ENCODE data around the gene PRRT1B.

Gene PRRT1B

GRCh38 chr9:131565369-131565768 is 20.0 kb downstream of the PRRT1B start:
- no peak for TF ChIP-seq ZNF274 (IDR thresholded peaks at IDR 0.05; ENCODE audit: low read depth, low read length)
- TF ChIP-seq SUZ12 (IDR thresholded peaks at IDR 0.05; ENCODE audit: extremely low read depth, insufficient read depth, insufficient read length), result no peak
- TF ChIP-seq YY1 (IDR thresholded peaks at IDR 0.05; ENCODE audit: insufficient read depth, insufficient read length), result no peak
- H3K4me3 ChIP-seq (ENCODE audit: insufficient read length, low read depth), result no peak overlapping the region
- H3K9me3 ChIP-seq (ENCODE audit: insufficient read depth, low read length), result peaks cover 10% of the 10 kb centered on the region; the same call in 1 of the 2 replicates
- H3K36me3 ChIP-seq (ENCODE audit: insufficient read depth, insufficient read length, low read length), result no peaks in the 10 kb centered on the region
- H3K9ac ChIP-seq (ENCODE audit: insufficient read length, low read depth), result no peak overlapping the region
- no peak for DNase-seq (ENCODE audit: low read depth, low spot score)
- H3K4me1 ChIP-seq (ENCODE audit: insufficient read depth, insufficient read length), result no peaks in the 10 kb centered on the region
- H3K27me3 ChIP-seq (ENCODE audit: insufficient read depth, insufficient read length), result no peaks in the 10 kb centered on the region

DNA sequence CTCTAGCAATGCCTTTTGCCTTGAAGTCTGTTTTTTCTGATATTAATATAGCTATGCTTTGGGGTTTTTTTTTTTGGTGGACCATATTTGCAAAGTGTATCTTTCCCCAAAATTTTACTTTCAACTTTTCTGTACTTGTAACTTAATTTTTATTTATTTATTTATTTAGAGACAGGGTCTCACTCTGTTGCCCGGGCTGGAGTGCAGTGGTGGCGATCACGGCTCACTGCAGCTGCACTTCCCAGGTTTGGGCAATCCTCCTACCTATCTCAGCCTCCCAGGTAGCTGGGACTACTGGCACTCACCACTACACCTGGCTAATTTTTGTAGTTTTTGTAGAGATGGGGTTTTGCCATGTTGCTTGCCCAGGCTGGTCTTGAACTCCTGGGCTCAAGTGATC is 20.8 kb downstream of the PRRT1B start:
- peaks cover 10% of the 10 kb centered on the region; the same call in 1 of the 2 replicates for H3K9me3 ChIP-seq (ENCODE audit: insufficient read depth, low read length)
- TF ChIP-seq ZNF274 (IDR thresholded peaks at IDR 0.05; ENCODE audit: low read depth, low read length), result no peak
- TF ChIP-seq SUZ12 (IDR thresholded peaks at IDR 0.05; ENCODE audit: extremely low read depth, insufficient read depth, insufficient read length), result no peak
- TF ChIP-seq YY1 (IDR thresholded peaks at IDR 0.05; ENCODE audit: insufficient read depth, insufficient read length), result no peak
- no peaks in the 10 kb centered on the region for H3K36me3 ChIP-seq (ENCODE audit: insufficient read depth, insufficient read length, low read length)
- DNase-seq (ENCODE audit: low read depth, low spot score), result no peak
- H3K9ac ChIP-seq (ENCODE audit: insufficient read length, low read depth), result no peak overlapping the region
- no peak overlapping the region for H3K4me3 ChIP-seq (ENCODE audit: insufficient read length, low read depth)
- H3K4me1 ChIP-seq (ENCODE audit: insufficient read depth, insufficient read length), result no peaks in the 10 kb centered on the region
- no peaks in the 10 kb centered on the region for H3K27me3 ChIP-seq (ENCODE audit: insufficient read depth, insufficient read length)

DNA sequence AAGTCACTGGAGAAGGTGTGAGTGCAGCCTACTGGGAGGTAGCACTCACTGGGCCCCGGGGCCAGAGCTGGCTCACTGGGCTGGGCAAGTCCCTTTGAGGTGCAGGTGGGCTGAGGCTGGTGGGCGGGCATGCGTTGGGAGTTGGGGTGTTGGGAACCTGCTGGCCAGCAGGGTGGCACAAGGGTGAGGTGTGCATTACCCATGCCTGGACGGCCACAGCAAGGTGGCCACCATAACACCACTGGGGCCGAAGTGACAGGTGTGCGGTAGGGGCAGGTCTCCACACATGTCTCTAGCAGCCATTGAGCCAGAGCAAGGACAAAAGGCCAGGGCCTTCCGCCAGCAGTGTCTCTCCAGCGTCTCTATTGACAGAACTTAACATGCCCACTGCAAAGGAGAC is 22.6 kb downstream of the PRRT1B start:
- TF ChIP-seq ZNF274 (IDR thresholded peaks at IDR 0.05; ENCODE audit: low read depth, low read length), result no peak
- no peak for TF ChIP-seq YY1 (IDR thresholded peaks at IDR 0.05; ENCODE audit: insufficient read depth, insufficient read length)
- TF ChIP-seq SUZ12 (IDR thresholded peaks at IDR 0.05; ENCODE audit: extremely low read depth, insufficient read depth, insufficient read length), result no peak
- Histone ChIP-seq H3K4me3 (ENCODE audit: insufficient read length, low read depth) (no peak overlapping the region), H3K9ac (ENCODE audit: insufficient read length, low read depth) (no peak overlapping the region), H3K4me1 (ENCODE audit: insufficient read depth, insufficient read length) (no peaks in the 10 kb centered on the region), H3K27me3 (ENCODE audit: insufficient read depth, insufficient read length) (no peaks in the 10 kb centered on the region), H3K9me3 (ENCODE audit: insufficient read depth, low read length) (peaks cover 4% of the 10 kb centered on the region; the same call in 1 of the 2 replicates), H3K36me3 (ENCODE audit: insufficient read depth, insufficient read length, low read length) (peaks cover 3% of the 10 kb centered on the region)
- no peak for DNase-seq (ENCODE audit: low read depth, low spot score)

DNA sequence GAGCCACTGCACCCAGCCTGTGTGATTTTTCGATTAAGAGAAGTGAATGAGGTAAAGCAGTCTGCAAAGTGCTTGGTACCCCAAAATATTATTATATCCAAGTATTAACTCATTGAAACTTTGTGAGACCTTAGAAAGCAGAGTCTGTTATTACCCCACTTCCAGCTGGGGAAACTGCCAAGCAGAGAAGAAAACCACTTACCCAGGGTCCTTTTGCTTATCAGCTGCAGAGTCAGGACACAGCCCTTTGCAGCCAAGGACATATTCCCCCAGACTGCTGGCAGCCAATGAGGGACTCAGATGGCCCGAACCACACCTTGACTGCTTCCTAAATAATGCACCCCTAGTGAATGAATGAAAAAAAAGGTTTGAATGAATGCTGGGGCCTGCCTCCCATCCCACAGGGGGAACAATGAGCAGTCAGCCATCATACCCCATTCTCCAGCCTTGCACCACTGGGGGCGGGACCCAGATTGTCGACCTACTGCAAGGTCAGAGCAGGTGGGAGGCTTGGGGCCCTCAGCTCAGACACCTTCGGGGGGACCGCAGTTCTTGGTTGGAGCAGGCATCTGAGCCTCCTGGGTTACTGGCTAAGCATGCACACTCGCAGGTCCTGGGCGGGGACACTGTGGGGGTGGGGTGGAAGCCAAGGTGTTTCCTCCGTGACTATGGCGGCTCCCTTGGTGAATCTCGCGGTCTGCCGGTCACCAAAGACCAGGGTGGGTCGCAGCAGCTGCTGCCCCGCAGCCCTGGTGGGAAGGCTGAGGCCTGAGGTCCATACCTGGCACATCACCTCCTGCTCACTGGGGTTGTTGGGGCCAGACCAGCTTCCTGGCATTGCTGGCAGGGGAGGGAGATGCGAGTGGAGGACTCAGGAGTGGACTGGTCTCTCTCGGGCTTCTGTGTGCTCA is 29.7 kb downstream of the PRRT1B start:
- Histone ChIP-seq H3K9me3 (ENCODE audit: insufficient read depth, low read length) (no peaks in the 10 kb centered on the region), H3K9ac (ENCODE audit: insufficient read length, low read depth) (no peak overlapping the region), H3K27me3 (ENCODE audit: insufficient read depth, insufficient read length) (no peaks in the 10 kb centered on the region), H3K4me3 (ENCODE audit: insufficient read length, low read depth) (no peak overlapping the region), H3K4me1 (ENCODE audit: insufficient read depth, insufficient read length) (peaks cover 8% of the 10 kb centered on the region), H3K36me3 (ENCODE audit: insufficient read depth, insufficient read length, low read length) (peaks cover 53% of the 10 kb centered on the region)
- DNase-seq (ENCODE audit: low read depth, low spot score), result no peak
- TF ChIP-seq YY1 (IDR thresholded peaks at IDR 0.05; ENCODE audit: insufficient read depth, insufficient read length), result no peak
- no peak for TF ChIP-seq SUZ12 (IDR thresholded peaks at IDR 0.05; ENCODE audit: extremely low read depth, insufficient read depth, insufficient read length)
- TF ChIP-seq ZNF274 (IDR thresholded peaks at IDR 0.05; ENCODE audit: low read depth, low read length), result no peak

- Histone ChIP-seq H3K36me3 (ENCODE audit: insufficient read depth, insufficient read length, low read length) (peaks cover 62% of the 10 kb centered on the region), H3K4me1 (ENCODE audit: insufficient read depth, insufficient read length) (peaks cover 8% of the 10 kb centered on the region), H3K9ac (ENCODE audit: insufficient read length, low read depth) (no peak overlapping the region), H3K27me3 (ENCODE audit: insufficient read depth, insufficient read length) (no peaks in the 10 kb centered on the region), H3K9me3 (ENCODE audit: insufficient read depth, low read length) (no peaks in the 10 kb centered on the region), H3K4me3 (ENCODE audit: insufficient read length, low read depth) (no peak overlapping the region)
- DNase-seq (ENCODE audit: low read depth, low spot score), result no peak
- no peak for TF ChIP-seq ZNF274 (IDR thresholded peaks at IDR 0.05; ENCODE audit: low read depth, low read length)
- no peak for TF ChIP-seq SUZ12 (IDR thresholded peaks at IDR 0.05; ENCODE audit: extremely low read depth, insufficient read depth, insufficient read length)
- no peak for TF ChIP-seq YY1 (IDR thresholded peaks at IDR 0.05; ENCODE audit: insufficient read depth, insufficient read length)
Observed at GRCh38 chr9:131575946-131576853, 30.9 kb downstream of the PRRT1B start.

DNA sequence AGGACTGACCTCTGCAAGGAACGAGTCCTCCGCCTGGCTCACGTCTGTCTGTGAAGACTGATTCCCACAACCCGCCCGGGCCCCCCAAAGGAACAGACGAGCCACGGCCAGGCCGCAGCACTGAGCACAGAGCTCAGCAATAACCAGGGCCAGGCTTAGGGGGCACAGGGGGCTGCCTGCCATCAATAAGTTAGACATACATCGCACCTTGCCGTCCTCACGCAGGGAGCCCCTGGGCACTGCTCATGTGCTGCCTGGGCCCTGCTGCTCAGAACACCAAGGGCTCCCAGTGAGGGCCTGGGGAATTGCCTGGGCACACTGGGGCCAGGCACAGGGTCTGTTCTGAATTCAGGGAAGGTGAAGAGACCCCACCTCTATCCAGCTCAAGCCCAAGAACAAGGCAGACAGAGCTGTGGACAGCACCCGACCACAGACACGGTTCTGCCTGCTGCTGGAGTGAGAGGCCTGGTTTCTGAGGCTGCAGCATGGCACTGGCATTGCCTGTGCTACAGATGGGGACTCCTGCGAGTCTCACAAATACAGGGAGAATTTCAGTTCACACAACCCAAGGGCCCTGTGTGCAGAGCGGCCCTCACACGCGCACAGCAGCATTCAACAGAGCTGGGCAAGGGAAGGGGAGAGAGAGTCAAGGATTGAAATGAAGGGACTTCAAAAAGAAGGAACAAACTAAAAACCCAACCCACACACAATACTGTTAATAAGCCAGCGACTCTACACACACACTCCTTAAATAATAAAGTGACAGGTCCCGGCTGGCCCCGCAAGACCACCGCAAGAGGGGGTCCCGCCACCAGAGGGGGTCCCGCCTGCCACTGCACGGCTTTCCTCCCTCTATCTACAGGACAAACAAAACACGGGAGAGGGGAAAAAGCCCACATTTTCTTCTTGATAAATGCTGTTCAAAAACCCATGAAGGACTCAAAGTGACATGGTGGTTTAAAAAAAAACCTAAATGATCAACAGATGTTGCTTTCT is 32.0 kb downstream of the PRRT1B start:
- peaks cover 70% of the 10 kb centered on the region for H3K36me3 ChIP-seq (ENCODE audit: insufficient read depth, insufficient read length, low read length)
- H3K4me1 ChIP-seq (ENCODE audit: insufficient read depth, insufficient read length), result peaks cover 8% of the 10 kb centered on the region
- no peaks in the 10 kb centered on the region for H3K27me3 ChIP-seq (ENCODE audit: insufficient read depth, insufficient read length)
- no peak for DNase-seq (ENCODE audit: low read depth, low spot score)
- H3K4me3 ChIP-seq (ENCODE audit: insufficient read length, low read depth), result no peak overlapping the region
- TF ChIP-seq SUZ12 (IDR thresholded peaks at IDR 0.05; ENCODE audit: extremely low read depth, insufficient read depth, insufficient read length), result no peak
- TF ChIP-seq YY1 (IDR thresholded peaks at IDR 0.05; ENCODE audit: insufficient read depth, insufficient read length), result no peak
- TF ChIP-seq ZNF274 (IDR thresholded peaks at IDR 0.05; ENCODE audit: low read depth, low read length), result no peak
- H3K9ac ChIP-seq (ENCODE audit: insufficient read length, low read depth), result no peak overlapping the region
- no peaks in the 10 kb centered on the region for H3K9me3 ChIP-seq (ENCODE audit: insufficient read depth, low read length)
